A673 (cell line): ENCODE data around the gene CTNNA2. TPM values are rescaled to one million over a fixed set of nuclear protein-coding genes. Genes with fewer than 3 reads are reported as not detected.

Experiments
- BruUV-seq: library from RNA; stranded (reverse); fragments of 400-500 nt; replicated peaks from 2 replicates; lab custom pipeline; 2021; lab: Mats Ljungman, UMichigan
- CTCF ChIA-PET: fragments of 300-600 bp; sonication (Branson Sonifier 250); formaldehyde crosslinking; loops from one replicate; lab custom pipeline; 2022; ENCODE audit warnings: antibody characterized with exemption; lab: Charles Lee
- POLR2A ChIA-PET: fragments of 300-600 bp; sonication (Branson Sonifier 250); formaldehyde crosslinking; loops from one replicate; lab custom pipeline; 2022; ENCODE audit warnings: antibody characterized with exemption; ENCODE audit not compliant: low non-redundant PET; lab: Charles Lee
- DNase-seq: peaks from one replicate; pipeline ENCODE4 v3.0.0-alpha.2; 2015; ENCODE audit warnings: low spot score
- H3K27ac ChIP-seq: fragments of 200-600 bp; sonication (generic); 2 replicates; pipeline ENCODE4 v1.5.1; 2016; ENCODE audit warnings: mixed run types, low read depth, mild to moderate bottlenecking, mixed read lengths, antibody characterized with exemption, low read length; ENCODE audit not compliant: poor library complexity, severe bottlenecking
- H3K27me3 ChIP-seq: fragments of 200-600 bp; sonication (generic); replicated peaks from 2 replicates; pipeline ENCODE4 v1.6.1; 2017; ENCODE audit warnings: mixed run types, low read depth, mild to moderate bottlenecking, mixed read lengths, antibody characterized with exemption, low read length; ENCODE audit not compliant: insufficient read depth, poor library complexity
- H3K36me3 ChIP-seq: fragments of 200-600 bp; sonication (generic); 2 replicates; pipeline ENCODE4 v1.6.1; 2016; ENCODE audit warnings: mixed run types, mild to moderate bottlenecking, mixed read lengths, antibody characterized with exemption, low read length; ENCODE audit not compliant: insufficient read depth, poor library complexity, severe bottlenecking
- H3K4me1 ChIP-seq: fragments of 200-600 bp; sonication (generic); 2 replicates; pipeline ENCODE4 v1.6.1; 2017; ENCODE audit warnings: mixed run types, mild to moderate bottlenecking, mixed read lengths, antibody characterized with exemption, low read length; ENCODE audit not compliant: insufficient read depth, poor library complexity, severe bottlenecking
- H3K4me3 ChIP-seq: fragments of 200-600 bp; sonication (generic); 2 replicates; pipeline ENCODE4 v1.5.1; 2016; ENCODE audit warnings: low read depth, mixed run types, mild to moderate bottlenecking, mixed read lengths, low read length; ENCODE audit not compliant: poor library complexity, severe bottlenecking
- H3K9me3 ChIP-seq: fragments of 200-600 bp; sonication (generic); 2 replicates; pipeline ENCODE4 v1.6.1; 2016; ENCODE audit warnings: mixed run types, low read depth, mild to moderate bottlenecking, mixed read lengths, antibody characterized with exemption, low read length; ENCODE audit not compliant: poor library complexity, severe bottlenecking
- CTCF ChIP-seq: fragments of 300-800, 200-600 bp; sonication (generic); conservative IDR thresholded peaks from 2 replicates; pipeline ENCODE4 v1.5.1; 2017; ENCODE audit warnings: low read depth, mild to moderate bottlenecking, antibody characterized with exemption, low read length, moderate library complexity, mixed read lengths
- EZH2 ChIP-seq: fragments of 200-600 bp; sonication (generic); IDR thresholded peaks from 2 replicates; pipeline ENCODE4 v1.6.1; 2017; ENCODE audit warnings: borderline replicate concordance, low read depth, mild to moderate bottlenecking, mixed read lengths, antibody characterized with exemption, low read length; ENCODE audit not compliant: poor library complexity, severe bottlenecking
- intact Hi-C: fragments of 100-400 bp; cut with micrococcal nuclease; formaldehyde crosslinking; loops from one replicate; pipeline ENCODE4 v1.10.0; 2022; ENCODE audit not compliant: unreplicated experiment
- total RNA-seq: library from RNA; stranded (reverse); gene quantifications from 2 replicates; pipeline ENCODE4 v1.2.3, GENCODE V29; 2021

Gene CTNNA2
- total RNA-seq, 1 experiment from 2014 or later, result not detected

GRCh38 chr2:79899196-79899595 is 386.3 kb downstream of the CTNNA2 start:
- peaks cover 5% of the 10 kb centered on the region for H3K27me3 ChIP-seq
- ChIA-PET CTCF (no interaction called here), POLR2A (no interaction called here)
- H3K9me3 ChIP-seq, result no peaks in the 10 kb centered on the region
- intact Hi-C loops, result no loop called here
- TF ChIP-seq EZH2 (no peak), CTCF (no peak)
- H3K27ac ChIP-seq, result no peak overlapping the region
- no peak overlapping the region for H3K4me3 ChIP-seq
- H3K4me1 ChIP-seq, result no peaks in the 10 kb centered on the region
- no peak for DNase-seq
- no TSS peak for BruUV-seq
- H3K36me3 ChIP-seq, result no peaks in the 10 kb centered on the region

- H3K9me3 ChIP-seq, result no peaks in the 10 kb centered on the region
- H3K4me1 ChIP-seq, result no peaks in the 10 kb centered on the region
- no peaks in the 10 kb centered on the region for H3K36me3 ChIP-seq
- TF ChIP-seq EZH2 (no peak), CTCF (no peak)
- peak; percentile 6 for DNase-seq
- H3K4me3 ChIP-seq, result no peak overlapping the region
- peaks cover 5% of the 10 kb centered on the region for H3K27me3 ChIP-seq
- H3K27ac ChIP-seq, result no peak overlapping the region
- no TSS peak for BruUV-seq
- CTCF ChIA-PET, result no interaction called here
- intact Hi-C loops, result no loop called here
- POLR2A ChIA-PET, result no interaction called here
These were observed 388.3 kb downstream of the CTNNA2 start for GRCh38 chr2:79901161-79901560.

- ChIA-PET POLR2A (no interaction called here), CTCF (no interaction called here)
- H3K27me3 ChIP-seq, result no peaks in the 10 kb centered on the region
- no peak overlapping the region for H3K27ac ChIP-seq
- no TSS peak for BruUV-seq
- intact Hi-C loops, result no loop called here
- no peak for DNase-seq
- no peak for TF ChIP-seq CTCF
- no peak for TF ChIP-seq EZH2
- no peaks in the 10 kb centered on the region for H3K36me3 ChIP-seq
- no peak overlapping the region for H3K4me3 ChIP-seq
- H3K9me3 ChIP-seq, result no peaks in the 10 kb centered on the region
- no peaks in the 10 kb centered on the region for H3K4me1 ChIP-seq
These were observed 390.6 kb downstream of the CTNNA2 start for GRCh38 chr2:79903222-79904000.
